SK-N-SH (cell line): ENCODE results near the gene CCN5.

Experiments used
- CTCF ChIP-seq: fragments of 200-600 bp; sonication (generic); IDR thresholded peaks from 2 replicates; pipeline ENCODE4 v1.6.1; 2017; ENCODE audit warnings: antibody characterized with exemption, mild to moderate bottlenecking, moderate library complexity
- POLR2AphosphoS5 ChIP-seq: IDR thresholded peaks from 2 replicates; pipeline ENCODE4 v1.6.1; 2012; ENCODE audit warnings: low read depth, low read length
- TF ChIP-seq, protein P1 (sequence below): IDR thresholded peaks from 2 replicates; pipeline ENCODE4; 2012
- TF ChIP-seq, protein P2 (sequence below): IDR thresholded peaks from 2 replicates; pipeline ENCODE4 v1.4.0; 2012; ENCODE audit warnings: low read depth, borderline replicate concordance

DNA sequence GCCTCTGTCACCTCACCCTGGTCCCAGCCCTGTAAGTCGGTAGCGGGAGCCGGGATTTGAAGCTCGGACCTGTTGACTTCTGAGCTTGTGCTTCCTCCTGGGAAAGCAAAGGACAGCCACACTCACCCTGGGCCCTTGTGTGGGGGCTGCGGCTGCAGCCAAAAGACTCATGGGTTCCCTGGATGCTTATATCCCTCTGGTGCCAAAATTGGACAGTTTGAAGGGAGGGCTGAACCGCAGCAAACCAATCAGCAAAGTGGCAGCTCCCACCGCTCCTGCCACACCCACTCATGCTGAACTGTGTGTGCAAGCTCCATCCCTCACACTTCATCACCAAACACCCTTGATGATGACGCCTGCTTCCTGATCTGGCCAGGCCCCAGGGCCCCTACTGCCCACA lies 3.9 kb upstream of the CCN5 start:
- TF ChIP-seq CTCF: no peak
- TF ChIP-seq, protein P1, sequence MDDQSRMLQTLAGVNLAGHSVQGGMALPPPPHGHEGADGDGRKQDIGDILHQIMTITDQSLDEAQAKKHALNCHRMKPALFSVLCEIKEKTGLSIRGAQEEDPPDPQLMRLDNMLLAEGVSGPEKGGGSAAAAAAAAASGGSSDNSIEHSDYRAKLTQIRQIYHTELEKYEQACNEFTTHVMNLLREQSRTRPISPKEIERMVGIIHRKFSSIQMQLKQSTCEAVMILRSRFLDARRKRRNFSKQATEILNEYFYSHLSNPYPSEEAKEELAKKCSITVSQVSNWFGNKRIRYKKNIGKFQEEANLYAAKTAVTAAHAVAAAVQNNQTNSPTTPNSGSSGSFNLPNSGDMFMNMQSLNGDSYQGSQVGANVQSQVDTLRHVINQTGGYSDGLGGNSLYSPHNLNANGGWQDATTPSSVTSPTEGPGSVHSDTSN: no peak
- TF ChIP-seq POLR2AphosphoS5: no peak
- TF ChIP-seq, protein P2, sequence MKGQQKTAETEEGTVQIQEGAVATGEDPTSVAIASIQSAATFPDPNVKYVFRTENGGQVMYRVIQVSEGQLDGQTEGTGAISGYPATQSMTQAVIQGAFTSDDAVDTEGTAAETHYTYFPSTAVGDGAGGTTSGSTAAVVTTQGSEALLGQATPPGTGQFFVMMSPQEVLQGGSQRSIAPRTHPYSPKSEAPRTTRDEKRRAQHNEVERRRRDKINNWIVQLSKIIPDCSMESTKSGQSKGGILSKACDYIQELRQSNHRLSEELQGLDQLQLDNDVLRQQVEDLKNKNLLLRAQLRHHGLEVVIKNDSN: no peak
